SH-SY5Y (cell line): ENCODE data around the gene ATP1A4.

Source experiments
- GATA2 ChIP-seq: IDR thresholded peaks from 2 replicates; pipeline ENCODE4 v1.6.1; 2011; ENCODE audit warnings: mild to moderate bottlenecking, low read depth, low read length
- GATA3 ChIP-seq: IDR thresholded peaks from 2 replicates; pipeline ENCODE4 v1.6.1; 2011; ENCODE audit warnings: low read depth, mild to moderate bottlenecking, low read length, moderate library complexity

DNA sequence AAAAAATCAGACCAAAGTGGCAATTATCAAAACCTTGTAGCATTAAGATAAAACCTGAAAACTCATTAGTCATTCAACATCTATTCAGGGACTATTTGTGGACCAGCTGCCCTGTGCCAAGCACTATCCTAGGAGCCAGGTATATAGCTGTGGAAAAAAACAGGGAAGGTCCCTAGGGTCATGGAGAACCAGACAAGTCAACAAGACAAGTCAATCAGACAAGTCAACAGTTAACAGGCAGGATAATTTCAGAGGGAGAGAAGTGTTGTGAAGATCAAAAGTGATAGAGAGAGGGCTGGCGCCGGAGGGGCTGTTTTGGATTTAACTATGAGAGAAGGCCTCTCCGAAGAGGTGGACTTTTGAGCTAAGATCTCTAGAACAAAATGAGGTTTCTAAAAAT is 3.3 kb upstream of the ATP1A4 start:
- TF ChIP-seq GATA2, result no peak
- no peak for TF ChIP-seq GATA3
